ENCODE measurements around the gene MECR. TPM values are rescaled to one million over a fixed set of nuclear protein-coding genes. Genes with fewer than 3 reads are reported as not detected.

MECR gene
- total and polyA plus RNA-seq, 2 experiments from 2014 or later: 25.7 to 32.3 TPM

DNA sequence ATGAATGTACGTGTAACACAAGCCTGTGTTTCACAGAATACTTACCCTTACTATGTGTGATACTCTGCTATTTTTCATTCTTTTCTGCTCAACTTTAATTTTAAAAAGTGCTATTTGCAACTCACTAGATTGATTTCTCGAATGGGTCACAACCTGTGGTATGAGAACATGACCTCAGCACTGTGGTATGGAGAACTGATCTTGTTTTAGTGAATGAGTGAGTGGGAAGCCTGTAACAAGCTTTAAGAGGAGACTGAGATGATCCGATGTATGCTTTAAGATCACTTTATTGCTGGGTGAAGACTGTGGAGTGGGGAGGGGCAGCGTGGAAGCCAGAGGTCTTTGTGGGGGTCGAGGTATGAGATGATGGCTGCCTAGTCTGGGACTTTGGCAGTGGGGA, 21.6 kb downstream of the MECR start:
- Mint-ChIP-seq H3K36me3 (ENCODE audit: low read depth) (peaks cover 43% of the 10 kb centered on the region), H3K9me3 (no peaks in the 10 kb centered on the region; the same call in 2 of the 3 replicates), H3K4me3 (no peak overlapping the region), H3K27me3 (ENCODE audit: insufficient read depth, low read depth, poor library complexity) (peaks cover 6% of the 10 kb centered on the region), H3K4me1 (no peaks in the 10 kb centered on the region), H3K27ac (no peak overlapping the region)
- Histone ChIP-seq H2AFZ (no peak overlapping the region), H3K79me2 (replicated peaks; ENCODE audit: insufficient read depth) (no peaks in the 10 kb centered on the region), H3K4me1 (ENCODE audit: insufficient read depth) (no peaks in the 10 kb centered on the region), H3K36me3 (ENCODE audit: insufficient read depth) (peaks cover 9% of the 10 kb centered on the region; the same call in 1 of the 2 replicates), H3K27me3 (ENCODE audit: insufficient read depth) (no peaks in the 10 kb centered on the region), H3K27ac (ENCODE audit: low read depth) (no peak overlapping the region), H3F3A (replicated peaks; ENCODE audit: low read depth) (no peaks in the 10 kb centered on the region), H3K4me2 (no peak overlapping the region), H3K4me3 (no peak overlapping the region), H3K9me2 (ENCODE audit: insufficient read depth) (no peaks in the 10 kb centered on the region), H4K20me1 (replicated peaks; ENCODE audit: insufficient read depth) (no peaks in the 10 kb centered on the region; the same call in 1 of the 2 replicates)
- ATAC-seq (no peak), DNase-seq (ENCODE audit: low spot score) (no peak)
- TF ChIP-seq ZNF462 (CRISPR knock-in tag; IDR thresholded peaks at IDR 0.05) (no peak), NANOG (IDR thresholded peaks at IDR 0.05; ENCODE audit: borderline replicate concordance) (no peak), JUNB (IDR thresholded peaks at IDR 0.05; ENCODE audit: unreplicated experiment) (no peak), POLR2AphosphoS5 (IDR thresholded peaks at IDR 0.05; ENCODE audit: low read depth) (no peak)

- no peak for DNase-seq (ENCODE audit: low spot score)
- Mint-ChIP-seq H3K9me3 (no peaks in the 10 kb centered on the region; the same call in 2 of the 3 replicates), H3K27me3 (ENCODE audit: insufficient read depth, low read depth, poor library complexity) (peaks cover 6% of the 10 kb centered on the region), H3K27ac (no peak overlapping the region), H3K36me3 (ENCODE audit: low read depth) (peaks cover 40% of the 10 kb centered on the region), H3K4me1 (no peaks in the 10 kb centered on the region), H3K4me3 (no peak overlapping the region)
- H3K4me2 ChIP-seq: no peak overlapping the region
- H3K36me3 ChIP-seq (ENCODE audit: insufficient read depth): peaks cover 6% of the 10 kb centered on the region; the same call in 1 of the 2 replicates
- no peaks in the 10 kb centered on the region for H3K27me3 ChIP-seq (ENCODE audit: insufficient read depth)
- no peaks in the 10 kb centered on the region for H3K9me2 ChIP-seq (ENCODE audit: insufficient read depth)
- H4K20me1 ChIP-seq (replicated peaks; ENCODE audit: insufficient read depth): no peaks in the 10 kb centered on the region; the same call in 1 of the 2 replicates
- H3K4me1 ChIP-seq (ENCODE audit: insufficient read depth): no peaks in the 10 kb centered on the region
- H2AFZ ChIP-seq: no peak overlapping the region
- H3K4me3 ChIP-seq: no peak overlapping the region
- no peak overlapping the region for H3K27ac ChIP-seq (ENCODE audit: low read depth)
- no peak for ATAC-seq
- H3F3A ChIP-seq (replicated peaks; ENCODE audit: low read depth): peaks cover 2% of the 10 kb centered on the region
- no peaks in the 10 kb centered on the region for H3K79me2 ChIP-seq (replicated peaks; ENCODE audit: insufficient read depth)
- TF ChIP-seq POLR2AphosphoS5 (IDR thresholded peaks at IDR 0.05; ENCODE audit: low read depth) (no peak), NANOG (IDR thresholded peaks at IDR 0.05; ENCODE audit: borderline replicate concordance) (no peak), EZH2 (IDR thresholded peaks at IDR 0.05; ENCODE audit: low read depth, unreplicated experiment) (no peak), REST (IDR thresholded peaks at IDR 0.05; ENCODE audit: unreplicated experiment) (no peak), ZNF114 (CRISPR knock-in tag; IDR thresholded peaks at IDR 0.05) (no peak), ZNF331 (CRISPR knock-in tag; IDR thresholded peaks at IDR 0.05; ENCODE audit: low read depth) (no peak), ETS1 (IDR thresholded peaks at IDR 0.05) (no peak), JUNB (IDR thresholded peaks at IDR 0.05; ENCODE audit: unreplicated experiment) (no peak)
These were observed 22.3 kb downstream of the MECR start for GRCh38 chr1:29208442-29208841.
